BE2C (cell line): Measurements from ENCODE around the gene PAEP.
"Not testable (repeated sequence)": the region's sequence is repeated elsewhere in the genome, so short reads cannot be mapped to it uniquely, and the experiment has no call there.

Experiments used
- DNase-seq: peaks from one replicate; pipeline ENCODE4 v3.0.0-alpha.2; 2020
- H3K27me3 ChIP-seq: fragments of 250-450 bp; sonication (Bioruptor Pico); 2 replicates; pipeline ENCODE4 v1.5.1; 2020; ENCODE audit warnings: mild to moderate bottlenecking
- H3K36me3 ChIP-seq: fragments of 250-450 bp; sonication (Bioruptor Pico); 2 replicates; pipeline ENCODE4 v1.5.1; 2020; ENCODE audit warnings: mild to moderate bottlenecking
- H3K4me1 ChIP-seq: fragments of 250-450 bp; sonication (Bioruptor Pico); 2 replicates; pipeline ENCODE4 v1.5.1; 2020
- H3K4me3 ChIP-seq: 2 replicates; pipeline ENCODE4 v1.5.1; 2011; ENCODE audit warnings: low read depth, low read length
- H3K9me3 ChIP-seq: fragments of 250-450 bp; sonication (Bioruptor Pico); 2 replicates; pipeline ENCODE4 v1.5.1; 2020
- TF ChIP-seq, protein P1 (sequence below): IDR thresholded peaks from 2 replicates; pipeline ENCODE4 v1.5.1; 2012; ENCODE audit warnings: mild to moderate bottlenecking, low read depth, low read length

PAEP gene

DNA sequence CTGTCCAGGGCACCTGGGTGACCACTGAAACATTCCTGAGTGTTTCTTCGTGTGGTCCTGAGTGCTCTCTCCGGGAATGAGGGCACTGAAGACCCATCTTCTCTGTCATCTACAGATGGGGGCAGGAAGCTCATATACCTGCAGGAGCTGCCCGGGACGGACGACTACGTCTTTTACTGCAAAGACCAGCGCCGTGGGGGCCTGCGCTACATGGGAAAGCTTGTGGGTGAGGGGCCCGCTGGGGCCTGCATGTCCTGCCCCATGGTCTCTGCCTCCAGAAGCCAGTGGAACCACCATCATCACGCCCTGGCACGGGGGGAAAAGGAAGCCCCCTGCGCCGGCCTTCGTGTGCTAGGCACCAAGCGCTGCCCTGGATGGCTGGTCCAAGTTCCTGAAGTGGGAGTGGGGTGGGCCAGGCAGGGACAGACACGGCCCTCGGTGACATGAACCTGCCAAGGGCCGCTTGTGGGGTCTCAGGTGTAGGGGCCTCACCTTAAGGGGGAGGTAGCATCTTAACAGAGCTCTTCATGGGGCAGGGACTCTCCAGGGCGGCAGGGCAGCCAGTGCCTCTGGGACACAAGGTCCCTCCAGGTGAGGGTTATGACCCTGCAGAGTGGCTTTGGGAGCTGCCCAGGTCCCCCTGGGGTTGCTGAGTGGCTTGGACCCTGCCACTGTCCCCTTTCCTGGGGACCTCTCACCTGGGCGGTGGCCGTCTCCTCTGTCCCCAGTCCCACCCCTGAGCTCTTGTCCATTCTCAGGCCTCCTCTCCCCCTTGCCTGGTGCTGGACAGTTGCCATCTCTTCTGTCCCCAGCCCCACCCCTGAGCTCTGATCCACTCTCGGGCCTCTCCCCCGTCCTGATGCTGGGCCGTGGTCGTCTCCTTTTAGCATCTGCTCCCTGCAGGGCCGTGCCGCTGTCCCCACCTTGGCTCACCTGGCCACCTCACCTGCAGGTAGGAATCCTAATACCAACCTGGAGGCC, 13.5 kb upstream of the PAEP start:
- Histone ChIP-seq H3K27me3 (no peaks in the 10 kb centered on the region), H3K4me1 (peaks cover 5% of the 10 kb centered on the region), H3K36me3 (no peaks in the 10 kb centered on the region), H3K4me3 (no peak overlapping the region), H3K9me3 (no peaks in the 10 kb centered on the region)
- TF ChIP-seq, protein P1, sequence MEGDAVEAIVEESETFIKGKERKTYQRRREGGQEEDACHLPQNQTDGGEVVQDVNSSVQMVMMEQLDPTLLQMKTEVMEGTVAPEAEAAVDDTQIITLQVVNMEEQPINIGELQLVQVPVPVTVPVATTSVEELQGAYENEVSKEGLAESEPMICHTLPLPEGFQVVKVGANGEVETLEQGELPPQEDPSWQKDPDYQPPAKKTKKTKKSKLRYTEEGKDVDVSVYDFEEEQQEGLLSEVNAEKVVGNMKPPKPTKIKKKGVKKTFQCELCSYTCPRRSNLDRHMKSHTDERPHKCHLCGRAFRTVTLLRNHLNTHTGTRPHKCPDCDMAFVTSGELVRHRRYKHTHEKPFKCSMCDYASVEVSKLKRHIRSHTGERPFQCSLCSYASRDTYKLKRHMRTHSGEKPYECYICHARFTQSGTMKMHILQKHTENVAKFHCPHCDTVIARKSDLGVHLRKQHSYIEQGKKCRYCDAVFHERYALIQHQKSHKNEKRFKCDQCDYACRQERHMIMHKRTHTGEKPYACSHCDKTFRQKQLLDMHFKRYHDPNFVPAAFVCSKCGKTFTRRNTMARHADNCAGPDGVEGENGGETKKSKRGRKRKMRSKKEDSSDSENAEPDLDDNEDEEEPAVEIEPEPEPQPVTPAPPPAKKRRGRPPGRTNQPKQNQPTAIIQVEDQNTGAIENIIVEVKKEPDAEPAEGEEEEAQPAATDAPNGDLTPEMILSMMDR, result no peak
- DNase-seq, result no peak

DNA sequence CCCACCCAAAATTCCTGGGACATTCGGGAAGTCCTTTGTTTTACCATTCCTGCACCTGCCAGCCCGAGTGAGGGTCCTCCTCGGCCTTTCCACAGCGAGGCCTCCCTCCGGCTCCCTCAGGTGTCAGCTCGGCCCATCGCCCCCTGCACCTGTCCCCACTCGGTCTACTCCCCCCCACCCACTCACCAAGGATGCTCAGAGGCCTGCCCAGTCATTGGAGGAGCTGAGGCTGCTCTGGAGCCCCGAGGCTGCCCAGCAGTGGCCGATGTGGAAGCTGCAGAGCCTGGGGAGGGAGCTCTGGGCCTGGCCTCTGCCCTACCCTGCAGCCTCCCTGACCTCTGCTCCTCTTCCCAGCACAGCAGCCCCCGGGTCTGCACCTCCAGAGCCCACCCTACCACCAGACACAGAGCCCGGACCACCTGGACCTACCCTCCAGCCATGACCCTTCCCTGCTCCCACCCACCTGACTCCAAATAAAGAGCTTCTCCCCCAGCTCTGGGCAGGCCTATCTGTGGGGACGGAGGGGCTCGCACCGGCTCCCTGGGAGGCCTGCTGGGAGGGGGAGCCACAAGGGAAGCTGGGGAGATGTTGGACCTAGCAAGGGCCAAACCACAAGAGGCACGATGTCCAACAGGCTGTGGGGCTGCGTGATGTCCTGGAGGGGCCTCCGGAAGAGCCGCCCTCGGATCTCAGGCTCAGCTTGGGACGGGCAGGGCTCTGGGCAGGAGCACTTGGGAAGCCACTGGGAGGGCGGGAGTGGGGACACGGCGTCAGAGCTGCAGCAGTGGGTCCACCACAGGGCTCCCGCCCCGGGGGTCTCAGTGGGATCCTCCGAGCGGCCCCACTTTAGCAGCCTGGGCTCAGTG, 11.8 kb upstream of the PAEP start:
- H3K4me3 ChIP-seq, H3K9me3 ChIP-seq, H3K4me1 ChIP-seq, DNase-seq, H3K36me3 ChIP-seq, H3K27me3 ChIP-seq: not testable (repeated sequence)

DNA sequence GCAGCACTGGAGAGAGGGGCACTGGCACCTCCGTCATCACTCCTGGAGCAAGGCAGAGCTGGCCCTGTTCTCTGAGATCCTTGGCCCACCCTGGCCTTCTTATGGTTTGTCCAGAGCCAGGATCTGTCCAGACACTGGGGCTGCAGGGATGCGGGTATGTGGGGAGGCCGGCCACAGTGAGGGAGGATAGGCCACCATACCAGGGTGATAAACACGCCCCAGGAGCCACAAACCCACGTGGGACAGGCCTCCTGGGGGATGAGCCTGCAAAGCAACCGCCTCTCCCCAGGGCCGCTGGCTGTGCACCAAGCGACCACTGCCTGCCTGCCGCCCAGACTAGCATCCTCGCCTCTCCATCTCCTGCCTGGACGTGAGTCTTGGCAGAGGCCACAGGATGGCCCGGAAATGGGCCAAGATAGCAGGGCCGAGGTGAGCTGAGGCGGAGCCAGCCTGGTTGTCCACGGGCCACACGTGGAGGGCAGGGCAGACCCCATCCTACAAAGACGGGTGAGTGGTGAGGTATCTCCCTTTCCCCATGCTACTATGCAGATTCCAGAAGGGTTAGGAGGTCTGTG, 11.1 kb upstream of the PAEP start:
- Histone ChIP-seq H3K4me3 (no peak overlapping the region), H3K36me3 (no peaks in the 10 kb centered on the region), H3K4me1 (no peaks in the 10 kb centered on the region), H3K9me3 (no peaks in the 10 kb centered on the region), H3K27me3 (no peaks in the 10 kb centered on the region)
- TF ChIP-seq, protein P1, result no peak
- no peak for DNase-seq

DNA sequence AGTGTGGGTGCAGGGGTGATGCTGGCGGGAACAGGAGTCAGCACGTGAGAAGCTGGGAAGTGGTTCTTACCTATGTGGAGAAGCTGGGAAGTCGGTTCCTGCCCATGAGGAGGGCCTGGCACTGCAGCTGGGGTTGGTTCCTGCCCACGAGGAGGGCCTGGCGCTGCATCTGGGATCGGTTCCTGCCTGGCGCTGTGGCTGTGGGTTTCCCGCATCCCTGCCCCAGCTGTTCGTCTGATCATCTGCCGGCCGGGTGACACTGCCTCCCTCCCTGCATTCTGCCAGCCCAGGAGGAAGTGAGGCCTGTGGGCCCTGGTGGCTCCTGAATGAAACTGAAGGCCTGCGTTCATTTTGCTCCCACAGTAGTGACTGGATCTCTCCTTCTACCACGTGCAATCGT, 10.5 kb upstream of the PAEP start:
- no peaks in the 10 kb centered on the region for H3K27me3 ChIP-seq
- no peaks in the 10 kb centered on the region for H3K4me1 ChIP-seq
- H3K9me3 ChIP-seq, result no peaks in the 10 kb centered on the region
- no peaks in the 10 kb centered on the region for H3K36me3 ChIP-seq
- H3K4me3 ChIP-seq, result no peak overlapping the region
- TF ChIP-seq, protein P1, result no peak
- no peak for DNase-seq

DNA sequence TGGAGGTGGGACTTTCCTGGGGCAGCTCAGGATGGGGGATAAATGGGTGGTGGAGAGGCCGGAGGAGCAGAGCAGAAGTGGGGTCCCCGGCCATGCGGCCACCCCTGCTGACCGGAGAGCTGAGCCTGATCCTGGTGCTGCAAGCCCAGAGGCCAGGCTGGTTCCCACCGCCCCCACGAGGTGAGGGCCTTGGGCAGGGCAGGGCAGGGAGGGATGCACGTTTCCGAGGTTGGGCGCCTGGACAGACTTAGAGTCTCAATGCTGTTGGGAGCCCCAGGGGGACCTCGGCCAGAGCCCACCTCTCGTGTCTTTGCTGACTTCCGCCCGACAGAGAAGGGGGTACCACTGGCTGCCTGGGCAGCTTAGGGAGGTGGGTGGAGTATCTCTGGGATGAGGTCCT, 10.1 kb upstream of the PAEP start:
- H3K4me3 ChIP-seq, result no peak overlapping the region
- H3K4me1 ChIP-seq, result no peaks in the 10 kb centered on the region
- DNase-seq, result no peak
- no peaks in the 10 kb centered on the region for H3K9me3 ChIP-seq
- no peaks in the 10 kb centered on the region for H3K36me3 ChIP-seq
- TF ChIP-seq, protein P1, result no peak
- no peaks in the 10 kb centered on the region for H3K27me3 ChIP-seq

DNA sequence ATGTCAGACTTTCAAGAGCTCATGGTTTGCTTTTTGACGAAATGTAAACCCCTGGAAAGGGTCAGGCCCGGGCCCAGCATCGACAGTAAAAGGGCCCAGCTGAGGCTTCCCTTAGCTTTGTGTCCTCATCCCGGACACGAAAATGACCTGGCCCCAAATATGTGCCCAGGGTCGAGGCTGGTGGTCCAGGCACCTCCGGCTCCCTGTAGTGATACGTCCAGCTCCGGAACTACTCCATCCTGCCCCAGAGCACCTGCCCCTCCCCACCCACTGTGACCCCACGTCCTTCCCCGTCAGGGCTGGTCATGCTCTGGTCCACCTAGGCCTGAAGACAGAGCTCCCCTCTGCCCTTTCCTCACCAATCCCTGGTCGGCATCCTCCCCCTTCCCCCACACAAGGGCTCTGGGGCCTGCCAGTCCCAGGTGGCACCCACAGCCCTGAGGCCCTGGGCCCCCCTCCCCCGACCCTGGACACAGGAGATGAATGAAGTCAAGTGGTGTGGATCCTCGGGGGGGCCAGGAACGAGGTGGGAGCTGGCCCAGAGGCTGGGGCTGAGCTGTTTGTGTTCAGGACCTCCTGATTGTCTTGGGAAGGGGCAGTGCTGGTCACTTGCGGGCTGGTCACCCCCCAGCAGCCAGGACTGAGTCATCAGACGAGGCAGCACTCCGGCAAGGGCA, 9.4 kb upstream of the PAEP start:
- Histone ChIP-seq H3K4me3 (no peak overlapping the region), H3K4me1 (no peaks in the 10 kb centered on the region), H3K27me3 (no peaks in the 10 kb centered on the region), H3K36me3 (no peaks in the 10 kb centered on the region), H3K9me3 (no peaks in the 10 kb centered on the region)
- TF ChIP-seq, protein P1, result no peak
- no peak for DNase-seq
